Psoas muscle (tissue), 8 donors: ENCODE data around the gene C18orf63. TPM values are rescaled to one million over a fixed set of nuclear protein-coding genes. Genes with fewer than 3 reads are reported as not detected.

Experiments used
- ATAC-seq, 4 donors: fragments of 200-7000 bp; cut with Tn5 transposase; one replicate each; pipeline ENCODE4 v1.9.1; 2020; ENCODE audit warnings: moderate library complexity in 3 of 4, mild to moderate bottlenecking in 2 of 4
- DNase-seq, 2 donors: peaks; one replicate each; pipeline ENCODE4 v3.0.0-alpha.2; 2020
- H3K27ac ChIP-seq: fragments of 200-600 bp; one replicate; pipeline ENCODE4 v1.8.0; 2022
- H3K27me3 ChIP-seq, 3 donors: fragments of 200-600 bp in 1 of 3; one replicate each; pipeline versions ENCODE4 v1.6.1 to v1.8.0; 2013 to 2022; ENCODE audit warnings: low read length in 2 of 3, mild to moderate bottlenecking in 2 of 3, moderate library complexity in 1 of 3; ENCODE audit not compliant: insufficient read depth in 3 of 3
- H3K36me3 ChIP-seq, 2 donors: fragments of 200-600 bp in 1 of 2; one replicate each; pipeline versions ENCODE4 v1.6.1 to v1.8.0; 2013 to 2022; ENCODE audit warnings: low read depth in 1 of 2, mild to moderate bottlenecking in 1 of 2, moderate library complexity in 1 of 2; ENCODE audit not compliant: insufficient read depth in 1 of 2
- H3K4me1 ChIP-seq: fragments of 200-600 bp; one replicate; pipeline ENCODE4 v1.8.0; 2022
- H3K4me3 ChIP-seq: fragments of 200-600 bp; one replicate; pipeline ENCODE4 v1.8.0; 2022; ENCODE audit warnings: mild to moderate bottlenecking
- H3K9me3 ChIP-seq: fragments of 200-600 bp; one replicate; pipeline ENCODE4 v1.8.0; 2022
- CTCF ChIP-seq: fragments of 200-600 bp; IDR thresholded peaks from one replicate; pipeline ENCODE4 v1.8.0; 2022; ENCODE audit warnings: antibody characterized with exemption
- WGBS, 3 donors: extraction: QIAGEN DNeasy Blood & Tissue Kit; methylation state at CpG; one replicate each; pipeline versions ENCODE4 v1.1.6 to v1.1.7; 2013; 5-methylcytosine and 5-hydroxymethylcytosine counted together
- intact Hi-C, 2 donors: fragments of 100-400 bp; cut with DNase I; formaldehyde crosslinking; loops; one replicate each; pipeline versions ENCODE4 v1.11.0 to v1.14.2; 2022
- polyA plus RNA-seq, 3 donors: library from polyadenylated mRNA; stranded (reverse); fragments of 200-250 nt; gene quantifications; one replicate each; pipeline ENCODE4 v1.2.3, GENCODE V29; 2013
- total RNA-seq, 4 donors: library from RNA; stranded (reverse); fragmentation: NEBNext Ultra II Directional in 2 of 4; extraction: Animal tissue kit (Norgen Biotek cat#: 25700) in 2 of 4; gene quantifications; one replicate each; pipeline versions ENCODE4 v1.2.1 to v1.2.4, GENCODE V29; 2021 to 2023
- donor health status: healthy with polysubstance abuse.
- donor health status: DM: no; HTN: no; CAD: no; lungs with moderate emphysema.
- donor health status: Bipolar disorder and iron deficiency.
- donor health status: healthy.
- donor health status: DM: yes; HTN: yes; CAD: no.
- donor health status: DM: no; HTN: no; CAD: no.
- donor health status: DM: no; HTN: no; CAD: no.
- donor health status: DM: yes; HTN: yes; CAD: no.

Gene C18orf63
- total and polyA plus RNA-seq, 7 donors, result not detected

- Histone ChIP-seq H3K9me3 (no peaks in the 10 kb centered on the region), H3K27me3 (no peaks in the 10 kb centered on the region), H3K36me3 (no peaks in the 10 kb centered on the region), H3K4me1 (no peaks in the 10 kb centered on the region), H3K27ac (no peak overlapping the region), H3K4me3 (no peak overlapping the region)
- intact Hi-C loops, result no loop called here
- 73 to 94% (median 84%) methylated on average over 1 of the region's 1 CpG for WGBS, 3 donors
- ATAC-seq (no peak), DNase-seq (no peak)
- TF ChIP-seq CTCF, result no peak
Observed at GRCh38 chr18:74329688-74330205, 14.1 kb downstream of the C18orf63 start.

- Histone ChIP-seq H3K36me3 (no peaks in the 10 kb centered on the region), H3K4me3 (no peak overlapping the region), H3K4me1 (no peaks in the 10 kb centered on the region), H3K27me3 (no peaks in the 10 kb centered on the region), H3K27ac (no peak overlapping the region), H3K9me3 (no peaks in the 10 kb centered on the region)
- intact Hi-C loops, result no loop called here
- DNase-seq, result no peak
- peak; percentile 3 for TF ChIP-seq CTCF
- WGBS, 3 donors, result 63 to 73% (median 71%) methylated on average over 2 of the region's 2 CpGs
- ATAC-seq, result no peak
Observed at GRCh38 chr18:74331404-74331803, 15.8 kb downstream of the C18orf63 start.

GRCh38 chr18:74333091-74333490 lies 17.5 kb downstream of the C18orf63 start:
- Histone ChIP-seq H3K4me1 (no peaks in the 10 kb centered on the region), H3K9me3 (no peaks in the 10 kb centered on the region), H3K36me3 (no peaks in the 10 kb centered on the region), H3K4me3 (no peak overlapping the region), H3K27ac (no peak overlapping the region), H3K27me3 (peaks cover 0 to 4% (median 4%) of the 10 kb centered on the region in 3 donors)
- TF ChIP-seq CTCF, result no peak
- no peak for ATAC-seq
- intact Hi-C loops, result no loop called here
- WGBS, 3 donors, result 12 to 21% (median 17%) methylated on average over 1 of the region's 1 CpG
- no peak for DNase-seq

DNA sequence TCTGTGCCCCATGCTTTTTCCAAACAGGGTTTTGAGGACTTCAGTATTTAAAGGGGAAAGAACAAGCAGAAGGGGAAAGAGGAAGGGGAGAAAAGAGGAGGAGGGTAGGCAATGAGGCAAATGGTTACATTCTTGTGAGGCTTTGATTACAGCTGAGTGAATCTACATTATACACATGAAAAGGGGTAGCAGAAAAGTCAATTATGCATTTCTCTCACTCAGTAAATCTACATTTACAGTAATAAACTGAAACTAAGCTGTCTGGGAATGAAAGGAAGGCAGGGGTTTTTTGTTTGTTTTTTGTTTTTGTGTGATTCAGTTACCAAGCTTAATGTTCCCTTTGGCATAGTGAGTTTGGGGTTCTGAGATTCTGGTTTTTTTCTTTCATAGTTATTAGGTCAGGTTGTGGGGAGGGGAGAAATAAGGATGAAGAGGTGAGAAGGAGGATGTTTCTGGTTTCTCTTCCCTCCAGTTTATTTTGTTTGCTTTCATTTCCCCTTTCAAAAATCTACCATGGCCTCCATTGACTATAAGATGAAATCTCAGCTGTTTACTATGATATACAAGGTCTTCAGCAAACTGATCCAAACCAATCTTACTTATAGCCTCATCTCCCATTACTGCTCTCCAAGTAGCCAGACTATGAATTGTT lies 18.7 kb downstream of the C18orf63 start:
- no peaks in the 10 kb centered on the region for H3K36me3 ChIP-seq
- H3K4me1 ChIP-seq, result no peaks in the 10 kb centered on the region
- H3K9me3 ChIP-seq, result no peaks in the 10 kb centered on the region
- no peak overlapping the region for H3K27ac ChIP-seq
- DNase-seq, result no peak
- H3K27me3 ChIP-seq, result peaks cover 0 to 4% (median 4%) of the 10 kb centered on the region in 3 donors
- no peak for ATAC-seq
- no peak for TF ChIP-seq CTCF
- H3K4me3 ChIP-seq, result no peak overlapping the region
- intact Hi-C loops, result no loop called here

DNA sequence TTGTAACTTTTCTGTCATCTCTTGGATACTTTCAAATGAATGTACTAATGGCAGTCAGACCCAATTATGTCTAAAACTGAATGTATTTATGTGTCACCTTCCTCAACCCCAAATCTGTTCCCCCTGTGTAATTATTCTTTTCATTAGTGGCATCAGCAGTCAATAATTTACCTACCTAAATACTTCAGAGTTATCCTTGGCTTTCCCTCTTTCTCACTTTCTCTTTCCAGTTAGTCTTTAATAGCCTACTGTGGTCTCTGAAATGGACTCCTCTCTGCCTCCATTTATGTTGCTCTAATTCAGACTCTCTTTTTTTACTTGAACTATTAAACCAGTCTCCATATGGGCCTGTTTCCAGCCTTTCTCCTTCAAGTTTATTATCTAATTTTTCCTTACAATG lies 21.0 kb downstream of the C18orf63 start:
- no peak for TF ChIP-seq CTCF
- no peak overlapping the region for H3K27ac ChIP-seq
- H3K36me3 ChIP-seq, result no peaks in the 10 kb centered on the region
- no peak overlapping the region for H3K4me3 ChIP-seq
- intact Hi-C loops, result no loop called here
- DNase-seq, result no peak
- H3K4me1 ChIP-seq, result no peaks in the 10 kb centered on the region
- peaks cover 0 to 4% (median 4%) of the 10 kb centered on the region in 3 donors for H3K27me3 ChIP-seq
- no peak for ATAC-seq
- H3K9me3 ChIP-seq, result no peaks in the 10 kb centered on the region
